Activated CD8-positive, alpha-beta T cell treated with anti-CD3 and anti-CD28 coated beads, Interleukin-2, amount 10 ng/mL, durations not matched to agents 7 days and 5 days (primary cell): Measurements from ENCODE around the gene ACTG1. TPM values are rescaled to one million over a fixed set of nuclear protein-coding genes. Genes with fewer than 3 reads are reported as not detected.

Experiments used
- ATAC-seq: fragments of 150-1000 bp; cut with Tn5 transposase; one replicate; pipeline ENCODE4 v1.10.0; 2021; ENCODE audit warnings: moderate library complexity
- CTCF ChIA-PET: fragments of 350-600 bp; sonication (Branson Sonifier 250); formaldehyde crosslinking; loops from one replicate; lab custom pipeline; 2021; ENCODE audit warnings: antibody characterized with exemption; lab: Charles Lee
- POLR2A ChIA-PET: fragments of 350-600 bp; sonication (Branson Sonifier 250); formaldehyde crosslinking; loops from one replicate; lab custom pipeline; 2021; ENCODE audit warnings: antibody characterized with exemption; lab: Charles Lee
- DNase-seq: peaks from one replicate; pipeline ENCODE4 v3.0.0-alpha.2; 2020
- H3K27ac Mint-ChIP-seq: one replicate; pipeline ENCODE4 v1.8.0; 2021; ENCODE audit warnings: mild to moderate bottlenecking, mixed read lengths
- H3K27me3 Mint-ChIP-seq: one replicate; pipeline ENCODE4 v1.8.0; 2021; ENCODE audit warnings: low read depth, mixed read lengths
- H3K36me3 Mint-ChIP-seq: one replicate; pipeline ENCODE4 v1.8.0; 2021; ENCODE audit warnings: low read depth, mixed read lengths
- H3K4me1 Mint-ChIP-seq: one replicate; pipeline ENCODE4 v1.8.0; 2021; ENCODE audit warnings: low read depth, mixed read lengths
- H3K4me3 Mint-ChIP-seq: one replicate; pipeline ENCODE4 v1.8.0; 2021; ENCODE audit warnings: mild to moderate bottlenecking, mixed read lengths
- H3K9me3 Mint-ChIP-seq: one replicate; pipeline ENCODE4 v1.8.0; 2022; ENCODE audit warnings: mixed read lengths; ENCODE audit not compliant: insufficient read depth
- total RNA-seq, 2 experiments: library from RNA; stranded (reverse); gene quantifications; one replicate each; pipeline ENCODE4 v1.2.3, GENCODE V29; 2021

The ACTG1 gene
- total RNA-seq, 2 experiments from 2014 or later = 5,147 to 5,318 TPM

DNA sequence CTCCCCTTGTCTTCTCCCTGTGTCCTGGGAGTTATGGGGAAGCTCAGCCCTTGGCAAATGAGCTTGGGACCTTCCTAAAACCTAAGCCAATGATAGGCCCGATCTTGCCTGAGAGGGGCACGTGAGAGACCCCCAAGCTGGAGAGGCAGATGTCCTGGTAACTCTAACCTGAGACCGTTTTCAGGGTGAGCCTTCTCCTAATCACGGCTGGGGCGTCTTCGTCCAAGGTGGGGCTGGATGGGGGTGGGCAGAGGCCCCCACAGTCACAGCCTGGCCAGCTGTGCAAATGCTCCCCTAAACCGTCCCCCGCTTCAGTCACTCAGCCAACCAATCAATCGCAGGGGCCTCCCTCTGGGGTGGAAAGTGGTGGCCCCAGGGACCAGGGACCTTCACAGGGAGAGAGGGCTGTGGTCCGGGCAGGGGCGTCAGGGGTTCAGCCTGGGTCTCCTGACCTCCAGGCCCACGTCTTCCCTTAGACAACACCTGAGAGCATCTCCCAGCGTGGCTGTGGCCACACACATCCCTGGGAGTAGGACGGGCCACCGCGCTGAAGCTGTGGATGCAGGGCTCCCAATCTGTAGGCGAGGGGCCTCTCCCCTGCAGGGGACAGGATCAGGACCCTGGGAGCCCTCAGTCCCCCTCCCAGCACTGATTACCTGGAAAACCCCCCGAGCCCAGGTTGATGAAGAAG lies 30.6 kb downstream of the ACTG1 start:
- Mint-ChIP-seq H3K36me3 (no peaks in the 10 kb centered on the region), H3K27me3 (peaks cover 33% of the 10 kb centered on the region), H3K27ac (no peak overlapping the region), H3K4me1 (peaks cover 23% of the 10 kb centered on the region), H3K9me3 (no peaks in the 10 kb centered on the region), H3K4me3 (peak overlapping the region; percentile 52)
- DNase-seq = no peak
- POLR2A ChIA-PET = no interaction called here
- no peak for ATAC-seq
- CTCF ChIA-PET = interaction anchor here (1.2 kb wide), 1 partner anchor 229 kb away, joined by 5 read pairs; no protein-coding TSS in a partner anchor

GRCh38 chr17:81481073-81481799 lies 31.4 kb downstream of the ACTG1 start:
- DNase-seq (peak; percentile 57), ATAC-seq (peak; percentile 56)
- Mint-ChIP-seq H3K36me3 (no peaks in the 10 kb centered on the region), H3K4me1 (peaks cover 21% of the 10 kb centered on the region), H3K27ac (no peak overlapping the region), H3K4me3 (peak overlapping the region; percentile 52), H3K27me3 (peaks cover 35% of the 10 kb centered on the region), H3K9me3 (no peaks in the 10 kb centered on the region)
- POLR2A ChIA-PET = no interaction called here
- CTCF ChIA-PET = interaction anchor here (1.0 to 1.2 kb wide), 2 partner anchors 227 to 228 kb away, joined by 4 to 5 read pairs; no protein-coding TSS in a partner anchor

GRCh38 chr17:81480140-81481072 lies 32.2 kb downstream of the ACTG1 start:
- no peak for DNase-seq
- Mint-ChIP-seq H3K4me3 (no peak overlapping the region), H3K36me3 (no peaks in the 10 kb centered on the region), H3K4me1 (peaks cover 17% of the 10 kb centered on the region), H3K27me3 (peaks cover 35% of the 10 kb centered on the region), H3K9me3 (no peaks in the 10 kb centered on the region), H3K27ac (no peak overlapping the region)
- ATAC-seq = no peak
- POLR2A ChIA-PET = no interaction called here
- CTCF ChIA-PET = interaction anchor here (1.0 kb wide), 1 partner anchor 226 kb away, joined by 4 read pairs; no protein-coding TSS in a partner anchor

DNA sequence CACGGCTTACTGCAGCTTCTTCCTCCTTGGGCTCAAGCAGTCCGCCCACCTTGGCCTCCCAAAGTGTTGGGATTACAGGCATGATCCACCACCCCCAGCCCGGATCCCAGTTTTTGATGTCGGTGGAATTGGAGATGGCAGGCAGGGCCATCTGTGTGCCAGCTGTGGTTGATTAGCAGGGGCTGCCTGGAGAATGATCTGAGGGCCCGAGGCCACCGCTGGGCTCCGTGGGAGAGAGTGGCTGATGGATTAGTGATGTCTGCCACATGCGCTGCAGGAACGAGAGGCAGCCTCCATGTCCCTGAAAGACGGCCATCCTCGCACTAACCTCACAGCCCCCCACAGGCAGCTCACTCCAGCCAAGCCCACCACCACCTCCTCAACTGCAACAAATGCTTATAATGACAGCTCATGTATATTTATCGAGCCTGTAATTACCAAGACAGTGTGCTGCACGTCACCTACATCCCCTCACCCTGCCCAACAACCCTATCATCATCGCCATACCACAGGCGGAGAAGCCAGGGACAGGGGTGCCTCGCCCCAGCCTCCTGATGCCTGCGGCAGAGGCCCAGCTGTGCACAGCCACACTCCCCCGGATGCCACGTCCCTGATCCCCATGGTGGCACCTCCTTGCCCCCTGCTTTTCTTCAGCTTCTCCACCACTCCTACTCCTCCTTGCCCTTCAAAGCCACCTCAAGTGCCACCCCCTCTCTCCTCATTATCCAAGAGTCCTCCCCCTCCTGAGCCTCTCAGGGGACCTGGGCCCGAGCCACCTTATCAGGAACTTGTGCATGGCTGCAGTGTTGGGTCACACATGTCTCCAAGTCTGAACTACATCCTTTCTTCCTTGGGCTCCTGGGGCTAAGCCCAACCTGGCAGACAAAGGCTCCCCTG lies 33.2 kb downstream of the ACTG1 start:
- DNase-seq (no peak), ATAC-seq (no peak)
- Mint-ChIP-seq H3K9me3 (no peaks in the 10 kb centered on the region), H3K27me3 (peaks cover 35% of the 10 kb centered on the region), H3K4me1 (peaks cover 14% of the 10 kb centered on the region), H3K36me3 (no peaks in the 10 kb centered on the region), H3K27ac (no peak overlapping the region), H3K4me3 (no peak overlapping the region)
- POLR2A ChIA-PET = no interaction called here
- CTCF ChIA-PET = no interaction called here

DNA sequence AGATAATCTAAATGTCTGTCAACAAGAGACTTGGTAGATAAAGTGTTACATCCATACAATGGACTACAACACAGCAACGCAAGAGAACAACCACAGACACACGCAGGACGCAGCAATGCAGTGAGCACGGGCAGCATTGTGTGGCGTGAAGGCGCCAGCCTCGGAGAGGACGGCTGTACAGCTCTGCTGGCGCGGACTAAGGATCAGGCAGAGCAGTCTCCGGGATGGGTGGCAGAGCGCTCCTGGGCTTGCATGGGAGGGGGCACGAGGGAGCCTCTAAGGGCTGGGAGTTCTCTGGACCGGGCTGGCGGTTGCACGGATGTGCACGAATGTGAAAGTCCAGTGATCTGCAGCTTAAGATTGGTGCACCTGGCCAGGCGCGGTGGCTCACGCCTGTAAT lies 34.5 kb downstream of the ACTG1 start:
- ATAC-seq = no peak
- Mint-ChIP-seq H3K4me3 (no peak overlapping the region), H3K36me3 (no peaks in the 10 kb centered on the region), H3K27ac (no peak overlapping the region), H3K27me3 (peaks cover 32% of the 10 kb centered on the region), H3K9me3 (no peaks in the 10 kb centered on the region), H3K4me1 (peaks cover 11% of the 10 kb centered on the region)
- ChIA-PET CTCF (no interaction called here), POLR2A (no interaction called here)
- DNase-seq = no peak

GRCh38 chr17:81477173-81477572 lies 35.4 kb downstream of the ACTG1 start:
- ChIA-PET POLR2A (no interaction called here), CTCF (interaction anchor here (1.1 kb wide), 1 partner anchor 16 kb away, joined by 3 read pairs; no protein-coding TSS in a partner anchor)
- H3K4me3 Mint-ChIP-seq = no peak overlapping the region
- no peaks in the 10 kb centered on the region for H3K9me3 Mint-ChIP-seq
- peaks cover 23% of the 10 kb centered on the region for H3K27me3 Mint-ChIP-seq
- H3K4me1 Mint-ChIP-seq = peaks cover 5% of the 10 kb centered on the region
- no peak for ATAC-seq
- no peak for DNase-seq
- H3K36me3 Mint-ChIP-seq = no peaks in the 10 kb centered on the region
- H3K27ac Mint-ChIP-seq = no peak overlapping the region

- no peak for ATAC-seq
- peaks cover under 1% of the 10 kb centered on the region for H3K4me1 Mint-ChIP-seq
- H3K36me3 Mint-ChIP-seq = no peaks in the 10 kb centered on the region
- POLR2A ChIA-PET = no interaction called here
- CTCF ChIA-PET = interaction anchor here (1.1 kb wide), 1 partner anchor 16 kb away, joined by 3 read pairs; no protein-coding TSS in a partner anchor
- no peak for DNase-seq
- peaks cover 17% of the 10 kb centered on the region for H3K27me3 Mint-ChIP-seq
- no peak overlapping the region for H3K4me3 Mint-ChIP-seq
- H3K27ac Mint-ChIP-seq = no peak overlapping the region
- no peaks in the 10 kb centered on the region for H3K9me3 Mint-ChIP-seq
Observed at GRCh38 chr17:81476635-81477034, 36.0 kb downstream of the ACTG1 start.

GRCh38 chr17:81476097-81476496 lies 36.5 kb downstream of the ACTG1 start:
- DNase-seq (no peak), ATAC-seq (no peak)
- Mint-ChIP-seq H3K36me3 (no peaks in the 10 kb centered on the region), H3K27ac (no peak overlapping the region), H3K9me3 (no peaks in the 10 kb centered on the region), H3K27me3 (peaks cover 17% of the 10 kb centered on the region), H3K4me3 (no peak overlapping the region), H3K4me1 (no peaks in the 10 kb centered on the region)
- ChIA-PET CTCF (interaction anchor here (1.1 kb wide), 1 partner anchor 15 kb away, joined by 3 read pairs; no protein-coding TSS in a partner anchor), POLR2A (no interaction called here)

GRCh38 chr17:81474958-81475357 lies 37.6 kb downstream of the ACTG1 start:
- Mint-ChIP-seq H3K27ac (no peak overlapping the region), H3K27me3 (peaks cover 8% of the 10 kb centered on the region), H3K36me3 (no peaks in the 10 kb centered on the region), H3K4me1 (no peaks in the 10 kb centered on the region), H3K9me3 (no peaks in the 10 kb centered on the region), H3K4me3 (no peak overlapping the region)
- DNase-seq = no peak
- POLR2A ChIA-PET = no interaction called here
- CTCF ChIA-PET = interaction anchor here (2.1 kb wide), 1 partner anchor 10 kb away, joined by 8 read pairs; no protein-coding TSS in a partner anchor
- ATAC-seq = no peak

- no peak for DNase-seq
- no peaks in the 10 kb centered on the region for H3K4me1 Mint-ChIP-seq
- H3K27me3 Mint-ChIP-seq = peaks cover 2% of the 10 kb centered on the region
- H3K4me3 Mint-ChIP-seq = no peak overlapping the region
- ATAC-seq = no peak
- H3K27ac Mint-ChIP-seq = no peak overlapping the region
- H3K36me3 Mint-ChIP-seq = no peaks in the 10 kb centered on the region
- CTCF ChIA-PET = interaction anchor here (1.2 to 2.1 kb wide), 2 partner anchors 12 to 181 kb away, joined by 3 to 8 read pairs; no protein-coding TSS in a partner anchor
- no peaks in the 10 kb centered on the region for H3K9me3 Mint-ChIP-seq
- POLR2A ChIA-PET = no interaction called here
Observed at GRCh38 chr17:81473019-81473418, 39.6 kb downstream of the ACTG1 start.
